NCI-H510A treated with DMSO at 0.1 percent for 48 hours (cell line): ENCODE results near the gene ECD.
A peak's percentile ranks its signal among the peaks of the same experiment; 100 is the strongest.

Experiments
- DNase-seq: peaks from one replicate; lab custom pipeline; 2025; lab: John Stamatoyannopoulos, UW

The ECD gene

GRCh38 chr10:73167783-73168464 is at the start of gene ECD, which contains the start of gene FAM149B1:
TSS of gene ECD (minus strand) at chr10:73168008. CDS start at chr10:73163937, 4,071 bp downstream.
TSS of gene FAM149B1 (plus strand) at chr10:73168119. CDS start at chr10:73168340, 221 bp downstream.
- peak; percentile 81 for DNase-seq

GRCh38 chr10:73215749-73216148 is 47.9 kb upstream of the ECD start:
- DNase-seq: no peak

GRCh38 chr10:73211106-73211811 is 43.5 kb upstream of the ECD start:
- DNase-seq: no peak

- DNase-seq: no peak
These were observed 42.7 kb upstream of the ECD start for GRCh38 chr10:73210395-73211105.

- no peak for DNase-seq
These were observed 41.9 kb upstream of the ECD start for GRCh38 chr10:73209705-73210104.

- no peak for DNase-seq
These were observed 40.1 kb upstream of the ECD start for GRCh38 chr10:73207883-73208282.

- no peak for DNase-seq
These were observed 38.6 kb upstream of the ECD start for GRCh38 chr10:73206385-73206784.

GRCh38 chr10:73205890-73206289 is 38.1 kb upstream of the ECD start:
- DNase-seq: no peak

- no peak for DNase-seq
These were observed 37.3 kb upstream of the ECD start for GRCh38 chr10:73205081-73205480.

- no peak for DNase-seq
These were observed 22.4 kb upstream of the ECD start for GRCh38 chr10:73190188-73190587.

GRCh38 chr10:73186266-73186665 is 18.5 kb upstream of the ECD start:
- DNase-seq: no peak

- no peak for DNase-seq
These were observed 16.0 kb upstream of the ECD start for GRCh38 chr10:73183667-73184281.

- DNase-seq: no peak
These were observed 14.8 kb upstream of the ECD start for GRCh38 chr10:73182568-73182967.

GRCh38 chr10:73174148-73174925 is 6.5 kb upstream of the ECD start:
- no peak for DNase-seq

- DNase-seq: no peak
These were observed 5.1 kb upstream of the ECD start for GRCh38 chr10:73172867-73173266.

GRCh38 chr10:73169320-73169719 is 1.5 kb upstream of the ECD start:
- DNase-seq: no peak

- peak; percentile 13 for DNase-seq
These were observed 626 bp upstream of the ECD start for GRCh38 chr10:73168465-73168803.

GRCh38 chr10:73167458-73167782 is 388 bp downstream of the ECD start:
- no peak for DNase-seq

GRCh38 chr10:73166972-73167371 is 836 bp downstream of the ECD start:
- no peak for DNase-seq

- no peak for DNase-seq
These were observed 4.7 kb downstream of the ECD start for GRCh38 chr10:73163096-73163495.

- no peak for DNase-seq
These were observed 6.1 kb downstream of the ECD start for GRCh38 chr10:73161662-73162061.

- no peak for DNase-seq
These were observed 6.7 kb downstream of the ECD start for GRCh38 chr10:73161079-73161478.
